Smooth muscle cell (in vitro differentiated cells): ENCODE data around the gene HIVEP3. TPM values are rescaled to one million over a fixed set of nuclear protein-coding genes. Genes with fewer than 3 reads are reported as not detected.
"Not testable (repeated sequence)": the region's sequence is repeated elsewhere in the genome, so short reads cannot be mapped to it uniquely, and the experiment has no call there.

Experiments used
- DNase-seq: peaks from one replicate; lab custom pipeline; 2025; ENCODE audit not compliant: unreplicated experiment; lab: John Stamatoyannopoulos, UW
- H2AFZ ChIP-seq: fragments of 200-600 bp; sonication (generic); 2 replicates; pipeline ENCODE4 v1.6.0; 2016; ENCODE audit warnings: antibody characterized with exemption, low read depth, mild to moderate bottlenecking
- H3F3A ChIP-seq: fragments of 200-600 bp; sonication (generic); 2 replicates; pipeline ENCODE4 v1.6.0; 2017; ENCODE audit warnings: antibody characterized with exemption, low read depth
- H3K27ac ChIP-seq: fragments of 200-600 bp; sonication (generic); 2 replicates; pipeline ENCODE4 v1.5.1; 2016; ENCODE audit warnings: low read depth, mild to moderate bottlenecking
- H3K27me3 ChIP-seq: fragments of 200-600 bp; sonication (generic); 2 replicates; pipeline ENCODE4 v1.6.1; 2016; ENCODE audit warnings: low read depth, mild to moderate bottlenecking
- H3K36me3 ChIP-seq: fragments of 200-600 bp; sonication (generic); 2 replicates; pipeline ENCODE4 v1.5.1; 2016; ENCODE audit warnings: low read depth
- H3K4me1 ChIP-seq: fragments of 200-600 bp; sonication (generic); 2 replicates; pipeline ENCODE4 v1.5.1; 2016; ENCODE audit warnings: low read depth
- H3K4me2 ChIP-seq: fragments of 200-600 bp; sonication (generic); 2 replicates; pipeline ENCODE4 v1.6.0; 2016; ENCODE audit warnings: mild to moderate bottlenecking
- H3K4me3 ChIP-seq: fragments of 200-600 bp; sonication (generic); 2 replicates; pipeline ENCODE4 v1.5.1; 2016; ENCODE audit warnings: mild to moderate bottlenecking
- H3K79me2 ChIP-seq: fragments of 200-600 bp; sonication (generic); 2 replicates; pipeline ENCODE4 v1.6.0; 2016; ENCODE audit warnings: low read depth, mild to moderate bottlenecking
- H3K9ac ChIP-seq: fragments of 200-600 bp; sonication (generic); 2 replicates; pipeline ENCODE4 v1.6.0; 2016; ENCODE audit warnings: low read depth
- H3K9me3 ChIP-seq: fragments of 200-600 bp; sonication (generic); replicated peaks from 2 replicates; pipeline ENCODE4 v1.5.1; 2016; ENCODE audit warnings: low read depth
- H4K20me1 ChIP-seq: fragments of 200-600 bp; sonication (generic); 2 replicates; pipeline ENCODE4 v1.6.0; 2016; ENCODE audit warnings: low read depth
- WGBS: methylation state at CpG from one replicate; pipeline ENCODE4 v1.1.7; 2016; ENCODE audit warnings: low lambda C conversion rate; 5-methylcytosine and 5-hydroxymethylcytosine counted together
- polyA plus RNA-seq: library from polyadenylated mRNA; unstranded; fragments of >200 nt; fragmentation: Nextera tagmentation; extraction: Ambion mirVana; gene quantifications from 2 replicates; pipeline ENCODE4 v1.2.1, GENCODE V29; 2016
- total RNA-seq: library from RNA; depleted of rRNA; stranded (reverse); fragments of >200 nt; gene quantifications from 2 replicates; pipeline ENCODE4 v1.2.3, GENCODE V29; 2014
- TF ChIP-seq, protein P1 (sequence below): fragments of 200-600 bp; sonication (generic); IDR thresholded peaks from 2 replicates; pipeline ENCODE4 v1.5.1; 2017; ENCODE audit warnings: borderline replicate concordance, mild to moderate bottlenecking, antibody characterized with exemption; ENCODE audit not compliant: insufficient read depth, poor library complexity, severe bottlenecking

The HIVEP3 gene
- total and polyA plus RNA-seq, 2 experiments from 2014 or later: 2.1 to 6.4 TPM

- no peaks in the 10 kb centered on the region for H3K36me3 ChIP-seq
- TF ChIP-seq, protein P1, sequence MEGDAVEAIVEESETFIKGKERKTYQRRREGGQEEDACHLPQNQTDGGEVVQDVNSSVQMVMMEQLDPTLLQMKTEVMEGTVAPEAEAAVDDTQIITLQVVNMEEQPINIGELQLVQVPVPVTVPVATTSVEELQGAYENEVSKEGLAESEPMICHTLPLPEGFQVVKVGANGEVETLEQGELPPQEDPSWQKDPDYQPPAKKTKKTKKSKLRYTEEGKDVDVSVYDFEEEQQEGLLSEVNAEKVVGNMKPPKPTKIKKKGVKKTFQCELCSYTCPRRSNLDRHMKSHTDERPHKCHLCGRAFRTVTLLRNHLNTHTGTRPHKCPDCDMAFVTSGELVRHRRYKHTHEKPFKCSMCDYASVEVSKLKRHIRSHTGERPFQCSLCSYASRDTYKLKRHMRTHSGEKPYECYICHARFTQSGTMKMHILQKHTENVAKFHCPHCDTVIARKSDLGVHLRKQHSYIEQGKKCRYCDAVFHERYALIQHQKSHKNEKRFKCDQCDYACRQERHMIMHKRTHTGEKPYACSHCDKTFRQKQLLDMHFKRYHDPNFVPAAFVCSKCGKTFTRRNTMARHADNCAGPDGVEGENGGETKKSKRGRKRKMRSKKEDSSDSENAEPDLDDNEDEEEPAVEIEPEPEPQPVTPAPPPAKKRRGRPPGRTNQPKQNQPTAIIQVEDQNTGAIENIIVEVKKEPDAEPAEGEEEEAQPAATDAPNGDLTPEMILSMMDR: no peak
- no peaks in the 10 kb centered on the region for H3K9me3 ChIP-seq
- H3K27ac ChIP-seq: no peak overlapping the region
- H4K20me1 ChIP-seq: no peaks in the 10 kb centered on the region
- no peaks in the 10 kb centered on the region for H3K27me3 ChIP-seq
- no peak overlapping the region for H3K9ac ChIP-seq
- no peak overlapping the region for H3K4me3 ChIP-seq
- no peak for DNase-seq
- no peaks in the 10 kb centered on the region for H3K4me1 ChIP-seq
- no peaks in the 10 kb centered on the region for H3K79me2 ChIP-seq
- no peak overlapping the region for H2AFZ ChIP-seq
- 93% methylated on average over 16 of the region's 19 CpGs for WGBS
- H3K4me2 ChIP-seq: no peak overlapping the region
- no peaks in the 10 kb centered on the region for H3F3A ChIP-seq
These were observed 219.5 kb downstream of the HIVEP3 start for GRCh38 chr1:41698916-41699860.

DNA sequence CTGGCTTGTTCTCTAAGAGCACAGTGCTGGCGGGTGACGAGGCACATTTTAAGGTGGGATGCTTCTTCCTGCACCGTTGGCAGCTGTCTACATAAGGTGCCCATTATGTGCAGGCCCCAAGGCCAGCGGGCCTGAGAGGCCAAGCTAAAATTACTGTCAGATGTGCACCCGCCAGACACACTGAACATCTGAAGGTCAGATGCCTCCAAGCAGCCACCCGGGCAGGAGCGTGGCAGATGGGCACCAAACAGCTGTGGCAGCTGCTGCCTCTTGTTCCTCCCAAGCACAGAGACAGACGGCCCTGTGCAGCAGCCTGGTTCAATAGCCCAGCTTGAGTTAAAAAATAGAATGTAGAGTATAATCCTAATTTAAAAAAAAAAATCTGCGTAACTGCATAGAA is 222.3 kb downstream of the HIVEP3 start:
- no peak overlapping the region for H2AFZ ChIP-seq
- no peaks in the 10 kb centered on the region for H3K27me3 ChIP-seq
- 93% methylated on average over 9 of the region's 9 CpGs for WGBS
- no peak overlapping the region for H3K4me2 ChIP-seq
- H3K4me1 ChIP-seq: no peaks in the 10 kb centered on the region
- no peak for DNase-seq
- H4K20me1 ChIP-seq: no peaks in the 10 kb centered on the region
- H3K9me3 ChIP-seq: no peaks in the 10 kb centered on the region
- H3K36me3 ChIP-seq: no peaks in the 10 kb centered on the region
- TF ChIP-seq, protein P1: no peak
- H3F3A ChIP-seq: no peaks in the 10 kb centered on the region
- H3K79me2 ChIP-seq: no peaks in the 10 kb centered on the region
- no peak overlapping the region for H3K27ac ChIP-seq
- no peak overlapping the region for H3K4me3 ChIP-seq
- H3K9ac ChIP-seq: no peak overlapping the region

DNA sequence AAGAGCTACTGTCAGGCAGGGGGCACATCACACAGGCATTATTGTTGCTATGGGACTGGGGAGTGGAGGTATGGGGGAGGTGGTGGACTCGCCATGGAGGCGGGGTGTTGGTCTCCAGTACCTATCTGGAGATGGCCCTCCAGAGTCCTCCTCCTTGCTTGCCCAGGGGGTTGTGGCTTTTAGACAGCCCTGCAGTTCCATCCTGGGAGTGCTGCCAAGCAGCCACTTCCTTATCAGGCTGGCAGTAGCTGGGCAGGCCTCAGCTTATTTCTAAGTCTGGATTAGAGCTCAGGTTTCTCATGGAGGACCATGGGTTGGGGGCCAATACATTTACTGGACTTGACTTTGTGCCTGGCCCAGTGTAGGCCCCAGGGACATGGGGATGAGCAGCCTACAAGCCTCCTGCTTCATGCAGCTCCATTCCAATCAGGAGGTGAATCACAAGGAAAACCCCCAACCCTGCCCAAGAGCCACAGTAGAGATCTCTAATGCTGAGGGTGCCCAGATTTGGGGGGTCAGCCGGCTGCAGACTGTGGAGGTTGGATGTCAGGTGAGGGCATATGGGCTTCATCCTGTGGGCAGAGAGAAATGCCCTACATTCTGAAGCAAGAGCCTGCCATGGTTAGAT is 223.5 kb downstream of the HIVEP3 start:
- Histone ChIP-seq H3K4me1 (no peaks in the 10 kb centered on the region), H3K36me3 (no peaks in the 10 kb centered on the region), H3K9me3 (no peaks in the 10 kb centered on the region), H3K79me2 (no peaks in the 10 kb centered on the region), H3K4me2 (no peak overlapping the region), H4K20me1 (no peaks in the 10 kb centered on the region), H3K9ac (no peak overlapping the region), H3K27me3 (no peaks in the 10 kb centered on the region), H3K4me3 (no peak overlapping the region), H3K27ac (no peak overlapping the region), H2AFZ (no peak overlapping the region), H3F3A (no peaks in the 10 kb centered on the region)
- DNase-seq: no peak
- TF ChIP-seq, protein P1: no peak
- WGBS: 94% methylated on average over 3 of the region's 3 CpGs

DNA sequence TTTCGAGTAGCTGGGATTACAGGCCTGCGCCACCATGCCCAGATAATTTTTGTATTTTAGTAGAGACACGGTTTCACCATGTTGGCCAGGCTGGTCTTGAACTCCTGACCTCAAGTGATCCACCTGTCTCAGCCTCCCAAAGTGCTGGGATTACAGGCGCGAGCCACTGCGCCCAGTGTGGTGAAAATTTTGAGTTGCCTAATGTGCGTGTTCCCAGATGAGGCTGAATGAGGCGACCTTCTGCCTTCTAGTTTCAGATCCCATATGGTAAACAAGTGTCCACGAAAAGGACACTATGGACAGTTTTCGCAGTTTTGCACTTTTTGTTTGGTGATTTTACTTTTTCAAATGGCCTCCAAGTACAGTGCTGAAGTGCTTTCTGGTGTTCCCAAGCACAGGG is 226.8 kb downstream of the HIVEP3 start:
- not testable (repeated sequence) for H3K4me1 ChIP-seq, H3K36me3 ChIP-seq, H3K9me3 ChIP-seq, H3K4me3 ChIP-seq, H3K9ac ChIP-seq, H2AFZ ChIP-seq, DNase-seq, H3K4me2 ChIP-seq, H3K79me2 ChIP-seq, H3K27me3 ChIP-seq, H4K20me1 ChIP-seq, H3F3A ChIP-seq, H3K27ac ChIP-seq
- 95% methylated on average over 10 of the region's 10 CpGs for WGBS
